Mucosa of stomach (tissue), 1 donor: ENCODE results near the gene PLXNA2.

Source experiments
- H3K27me3 ChIP-seq: one replicate; pipeline ENCODE4 v1.7.0; 2013; ENCODE audit warnings: mild to moderate bottlenecking, low read length; ENCODE audit not compliant: control insufficient read depth, insufficient read depth
- H3K36me3 ChIP-seq: one replicate; pipeline ENCODE4 v1.7.0; 2013; ENCODE audit warnings: low read length; ENCODE audit not compliant: control insufficient read depth, insufficient read depth
- H3K4me1 ChIP-seq: one replicate; pipeline ENCODE4 v1.7.0; 2013; ENCODE audit warnings: mild to moderate bottlenecking, low read length; ENCODE audit not compliant: control insufficient read depth, insufficient read depth
- H3K4me3 ChIP-seq: one replicate; pipeline ENCODE4 v1.7.0; 2013; ENCODE audit warnings: low read length
- H3K9ac ChIP-seq: one replicate; pipeline ENCODE4 v1.7.0; 2013; ENCODE audit warnings: mild to moderate bottlenecking, low read length, moderate library complexity
- H3K9me3 ChIP-seq: one replicate; pipeline ENCODE4 v1.7.0; 2013; ENCODE audit warnings: mild to moderate bottlenecking, low read length, moderate library complexity; ENCODE audit not compliant: control insufficient read depth
- donor health status: Pancreatic carcinoma.

Gene PLXNA2

DNA sequence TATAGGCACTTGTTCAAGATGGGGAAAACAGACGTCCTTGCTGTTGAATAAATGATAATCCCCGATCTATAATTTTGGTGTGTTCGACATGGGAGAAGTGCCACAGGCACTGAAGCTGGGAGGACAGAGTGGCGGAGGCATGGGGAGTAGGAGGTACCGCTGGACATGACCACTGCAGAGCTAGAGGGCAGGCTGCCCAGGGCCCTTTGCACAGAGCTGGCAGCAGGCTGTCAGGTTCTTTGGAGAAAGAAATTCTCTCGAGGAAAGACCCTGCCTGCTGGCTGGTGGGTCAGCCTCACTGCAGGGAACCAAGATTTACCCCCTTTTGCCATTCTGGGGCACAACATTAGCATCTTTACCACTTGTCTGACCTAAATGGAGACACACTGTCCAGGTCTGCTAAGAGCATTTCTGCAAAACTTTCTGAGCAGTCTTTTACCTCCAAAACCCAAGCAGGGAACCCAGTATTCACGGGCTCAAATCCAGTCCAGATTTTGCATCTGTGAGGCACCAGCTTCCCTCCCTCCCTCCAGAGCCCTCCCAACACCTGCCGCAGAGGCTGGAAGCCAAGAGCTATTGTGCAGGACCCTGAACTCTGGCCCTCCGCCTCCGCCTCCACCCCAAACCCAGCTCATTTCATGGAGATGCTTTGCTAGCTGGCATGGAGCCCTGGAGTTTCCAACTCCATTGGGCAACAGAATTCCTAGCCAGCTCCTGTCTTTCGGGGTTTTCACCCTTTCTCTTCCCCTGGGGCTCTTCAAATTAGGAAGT is 142.3 kb downstream of the PLXNA2 start:
- Histone ChIP-seq H3K27me3 (no peaks in the 10 kb centered on the region), H3K9me3 (no peaks in the 10 kb centered on the region), H3K36me3 (no peaks in the 10 kb centered on the region), H3K4me3 (no peak overlapping the region), H3K4me1 (peaks cover 23% of the 10 kb centered on the region), H3K9ac (no peak overlapping the region)

DNA sequence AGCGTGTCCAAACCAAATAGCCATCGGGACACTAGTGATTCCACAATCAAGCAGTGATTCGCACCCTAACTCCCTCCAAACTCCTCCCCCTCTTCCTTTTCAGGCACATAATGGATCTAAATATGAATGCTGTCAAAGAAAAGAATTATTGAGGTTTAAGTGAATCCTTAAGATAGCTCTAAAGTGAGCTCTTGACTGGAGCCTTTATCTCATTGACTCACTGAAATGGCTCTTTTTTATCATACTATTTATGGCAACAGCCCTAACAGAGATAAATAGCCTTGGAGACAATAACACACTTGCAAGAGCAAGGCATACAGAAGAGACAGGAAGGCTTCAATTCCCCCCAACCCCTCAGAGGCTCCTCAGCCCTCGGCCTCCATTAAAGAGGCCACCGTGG is 143.3 kb downstream of the PLXNA2 start:
- Histone ChIP-seq H3K36me3 (peaks cover 5% of the 10 kb centered on the region), H3K27me3 (no peaks in the 10 kb centered on the region), H3K9me3 (no peaks in the 10 kb centered on the region), H3K4me3 (no peak overlapping the region), H3K4me1 (peaks cover 23% of the 10 kb centered on the region), H3K9ac (no peak overlapping the region)

DNA sequence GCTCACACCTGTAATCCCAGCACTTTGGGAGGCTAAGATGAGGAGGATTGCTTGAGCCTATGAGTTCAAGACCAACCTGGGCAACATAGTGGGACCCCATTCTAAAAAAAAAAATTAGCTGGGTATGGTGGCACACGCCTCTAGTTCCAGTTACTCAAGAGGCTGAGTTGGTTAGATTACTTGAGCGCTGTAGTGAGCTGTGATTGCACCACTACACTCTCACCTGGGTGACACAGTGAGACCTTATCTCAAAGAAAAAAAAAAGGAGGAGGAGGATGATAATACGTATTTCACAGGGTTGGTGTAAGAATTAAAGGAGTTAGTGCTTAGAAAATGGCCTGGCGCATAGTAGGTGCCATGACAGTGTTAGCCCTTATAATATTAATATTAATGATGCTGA is 144.1 kb downstream of the PLXNA2 start:
- H3K4me1 ChIP-seq, result peaks cover 23% of the 10 kb centered on the region
- H3K9ac ChIP-seq, result no peak overlapping the region
- no peaks in the 10 kb centered on the region for H3K27me3 ChIP-seq
- H3K9me3 ChIP-seq, result no peaks in the 10 kb centered on the region
- peaks cover 7% of the 10 kb centered on the region for H3K36me3 ChIP-seq
- H3K4me3 ChIP-seq, result no peak overlapping the region

DNA sequence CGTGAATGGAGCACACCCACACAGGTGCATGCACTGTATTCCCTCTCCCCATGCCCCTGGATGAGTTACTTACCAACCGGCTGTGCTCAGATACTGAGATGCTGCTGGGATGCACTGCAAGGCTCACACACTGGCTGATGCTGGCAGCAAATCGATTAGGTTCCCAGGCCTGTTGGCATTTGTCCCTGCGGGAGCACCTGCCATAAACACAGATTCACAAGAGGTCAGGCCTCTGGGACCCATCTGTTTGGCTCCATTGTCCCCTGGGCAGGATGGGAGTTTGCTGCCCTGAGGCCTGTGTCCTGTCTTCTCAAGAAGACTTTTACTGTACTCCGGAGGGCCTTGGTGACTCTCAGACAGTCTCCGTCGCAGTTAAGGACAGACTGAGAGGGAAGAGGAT is 145.4 kb downstream of the PLXNA2 start:
- no peak overlapping the region for H3K9ac ChIP-seq
- no peaks in the 10 kb centered on the region for H3K27me3 ChIP-seq
- peaks cover 8% of the 10 kb centered on the region for H3K36me3 ChIP-seq
- H3K4me3 ChIP-seq, result no peak overlapping the region
- no peaks in the 10 kb centered on the region for H3K9me3 ChIP-seq
- peaks cover 23% of the 10 kb centered on the region for H3K4me1 ChIP-seq

DNA sequence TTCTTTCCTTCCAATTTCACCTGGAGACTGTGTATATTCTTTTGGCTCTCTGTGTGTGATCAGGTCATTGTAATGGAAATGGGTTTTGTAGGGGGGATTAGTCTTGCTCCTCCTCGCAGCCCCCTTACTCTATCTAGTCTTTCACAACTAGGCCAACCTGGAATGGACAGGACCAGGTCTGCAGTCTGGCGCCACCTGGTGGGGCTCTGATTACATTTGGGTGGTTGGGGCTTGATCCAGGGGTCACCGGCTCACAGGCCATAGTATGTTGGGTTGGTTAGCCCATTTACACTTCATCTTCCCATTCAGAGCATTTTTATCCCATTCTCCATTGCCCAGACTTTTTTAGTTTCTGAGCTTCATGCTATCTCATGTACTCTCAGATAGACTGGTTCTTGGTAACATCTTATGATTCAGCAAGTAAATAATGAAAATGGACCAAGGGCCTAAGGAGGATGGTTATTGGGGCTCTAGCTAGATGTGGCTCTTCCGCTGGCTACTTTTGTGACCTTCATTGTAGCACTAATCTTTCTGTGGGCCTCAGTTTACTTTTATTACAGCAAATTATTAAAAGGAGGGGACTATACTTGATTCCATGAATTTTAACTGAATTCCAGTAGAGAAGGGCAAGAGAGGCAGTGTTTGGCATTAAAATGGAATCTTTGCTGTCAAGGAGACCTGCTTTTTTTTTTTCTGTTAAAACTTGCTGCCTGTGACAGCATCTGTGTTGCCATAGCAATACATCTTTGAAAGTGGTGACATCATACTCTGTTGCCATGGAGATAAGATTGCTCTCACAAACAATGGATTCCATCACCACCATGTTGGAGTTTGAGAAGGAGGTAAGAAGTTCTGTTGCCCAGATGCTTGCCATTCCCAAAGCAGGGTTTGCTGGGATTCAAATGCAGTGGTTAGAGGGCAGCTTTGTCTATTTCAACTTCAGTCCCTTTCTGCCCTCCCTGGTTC is 150.1 kb downstream of the PLXNA2 start:
- Histone ChIP-seq H3K4me1 (no peaks in the 10 kb centered on the region), H3K9ac (no peak overlapping the region), H3K36me3 (peaks cover 23% of the 10 kb centered on the region), H3K27me3 (no peaks in the 10 kb centered on the region), H3K9me3 (no peaks in the 10 kb centered on the region), H3K4me3 (no peak overlapping the region)

DNA sequence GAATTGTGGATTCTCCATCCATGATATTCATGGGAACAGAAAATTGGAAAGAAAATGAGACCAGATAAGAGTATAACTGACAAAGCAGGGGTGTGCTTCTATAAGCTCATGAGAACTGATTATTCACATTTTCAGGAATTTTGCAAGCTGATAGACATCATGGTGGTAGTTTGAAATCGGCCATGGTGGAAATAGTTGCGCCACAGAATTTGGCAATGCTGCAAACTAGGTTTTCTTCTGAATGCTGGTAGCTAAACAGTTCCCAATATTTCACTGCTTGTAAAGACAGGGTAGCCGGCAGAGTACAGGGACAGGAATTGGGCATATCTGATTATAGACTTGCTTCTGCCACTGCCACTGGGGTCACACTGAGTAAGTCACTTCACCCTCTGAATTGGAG is 151.1 kb downstream of the PLXNA2 start:
- Histone ChIP-seq H3K27me3 (no peaks in the 10 kb centered on the region), H3K9me3 (no peaks in the 10 kb centered on the region), H3K9ac (no peak overlapping the region), H3K4me3 (no peak overlapping the region), H3K36me3 (peaks cover 23% of the 10 kb centered on the region), H3K4me1 (no peaks in the 10 kb centered on the region)

DNA sequence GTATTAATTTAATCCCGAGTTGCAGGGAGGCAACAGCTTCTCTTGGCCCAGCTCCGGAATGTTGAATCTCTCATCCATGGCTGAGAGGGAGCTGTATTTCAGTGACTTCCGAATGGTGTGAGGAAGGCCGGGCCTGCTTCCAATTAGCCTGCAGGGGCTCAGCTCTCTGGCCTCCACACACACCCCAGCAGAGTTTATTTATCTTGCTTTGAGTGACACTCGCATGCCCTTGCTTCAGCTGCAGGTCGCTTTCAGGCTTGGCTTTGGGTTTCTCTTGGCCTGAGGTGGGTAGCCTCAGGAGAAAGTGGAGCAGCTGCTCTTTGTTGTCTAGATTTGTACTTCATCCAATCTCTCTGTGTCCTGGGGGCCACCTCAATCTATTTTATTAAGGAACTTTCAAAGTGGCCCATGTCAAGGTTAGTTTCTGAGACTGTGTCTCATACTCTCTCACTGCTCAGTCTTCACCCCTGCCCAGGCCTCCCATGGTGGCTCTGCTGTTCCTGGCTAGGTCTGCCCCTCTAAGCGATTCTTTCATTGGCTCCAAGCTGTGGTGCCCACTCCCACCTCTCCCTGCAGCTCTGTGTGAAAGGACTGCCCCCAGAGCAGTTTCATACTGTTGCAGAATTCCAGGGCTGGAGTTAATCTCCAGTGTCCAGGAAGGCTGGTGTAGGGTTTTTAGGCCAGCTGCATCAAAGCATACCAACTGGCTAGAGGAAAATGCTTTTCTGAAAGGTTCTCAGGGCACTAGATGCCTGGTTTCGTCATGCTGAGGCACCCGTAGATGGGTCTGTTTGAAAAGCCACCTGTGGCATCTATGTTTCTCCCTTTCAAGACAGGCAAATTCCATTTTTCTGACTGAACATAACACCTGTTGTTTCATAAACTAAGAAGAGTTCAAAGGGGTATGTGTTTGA is 153.5 kb downstream of the PLXNA2 start:
- Histone ChIP-seq H3K36me3 (peaks cover 16% of the 10 kb centered on the region), H3K9ac (no peak overlapping the region), H3K9me3 (no peaks in the 10 kb centered on the region), H3K27me3 (no peaks in the 10 kb centered on the region), H3K4me3 (no peak overlapping the region), H3K4me1 (peaks cover 4% of the 10 kb centered on the region)

DNA sequence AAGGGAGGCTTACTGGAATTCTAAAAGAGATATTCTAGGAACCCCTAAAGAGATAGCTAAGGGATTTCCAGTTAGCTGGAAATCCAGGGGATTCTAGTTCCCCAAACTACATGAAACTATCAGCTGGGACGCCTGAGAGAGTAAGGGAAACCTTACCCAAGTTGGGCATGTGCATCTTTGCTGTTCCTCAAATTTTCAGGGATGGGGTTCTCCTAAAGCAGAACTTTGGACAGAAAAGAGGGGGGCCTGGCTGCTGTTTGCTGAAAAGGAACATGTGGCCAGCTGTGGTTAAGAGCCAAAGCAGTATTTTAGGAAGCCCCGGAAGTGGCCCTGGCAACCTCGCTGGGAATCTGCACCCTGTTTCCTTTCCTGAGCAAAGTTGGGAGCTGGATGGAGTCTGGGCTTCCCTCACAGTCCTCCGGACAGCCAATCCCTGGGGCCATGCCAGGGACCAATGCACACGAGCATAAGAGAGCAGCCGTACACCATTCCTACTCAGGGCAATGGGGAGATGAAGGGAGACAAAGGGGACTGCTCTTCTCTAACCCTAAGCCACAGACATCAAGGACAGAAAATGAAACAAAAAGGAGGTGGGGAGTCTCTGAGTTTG is 154.3 kb downstream of the PLXNA2 start:
- Histone ChIP-seq H3K9me3 (no peaks in the 10 kb centered on the region), H3K4me3 (no peak overlapping the region), H3K4me1 (peaks cover 4% of the 10 kb centered on the region), H3K36me3 (peaks cover 16% of the 10 kb centered on the region), H3K27me3 (no peaks in the 10 kb centered on the region), H3K9ac (no peak overlapping the region)

DNA sequence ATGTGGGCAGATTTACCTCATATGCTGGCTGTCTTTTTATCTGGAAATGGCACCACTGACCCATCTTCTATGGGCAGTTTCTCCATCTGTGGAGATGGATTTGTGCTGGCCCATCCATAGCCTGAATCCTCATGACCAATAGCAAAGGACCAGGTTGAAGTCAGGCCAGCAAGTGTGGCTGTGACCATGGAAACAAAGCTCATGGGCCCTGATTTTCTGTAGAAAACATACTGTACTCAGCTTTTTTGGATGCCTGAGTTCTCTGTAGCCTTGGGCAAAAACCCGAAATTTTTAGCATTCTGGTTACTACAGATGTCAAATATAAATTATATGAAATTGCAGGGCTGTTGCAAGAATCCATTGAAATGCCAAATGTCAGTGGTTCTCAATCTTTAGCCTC is 155.0 kb downstream of the PLXNA2 start:
- peaks cover 16% of the 10 kb centered on the region for H3K36me3 ChIP-seq
- H3K27me3 ChIP-seq, result no peaks in the 10 kb centered on the region
- peaks cover 4% of the 10 kb centered on the region for H3K4me1 ChIP-seq
- no peak overlapping the region for H3K9ac ChIP-seq
- no peak overlapping the region for H3K4me3 ChIP-seq
- no peaks in the 10 kb centered on the region for H3K9me3 ChIP-seq

DNA sequence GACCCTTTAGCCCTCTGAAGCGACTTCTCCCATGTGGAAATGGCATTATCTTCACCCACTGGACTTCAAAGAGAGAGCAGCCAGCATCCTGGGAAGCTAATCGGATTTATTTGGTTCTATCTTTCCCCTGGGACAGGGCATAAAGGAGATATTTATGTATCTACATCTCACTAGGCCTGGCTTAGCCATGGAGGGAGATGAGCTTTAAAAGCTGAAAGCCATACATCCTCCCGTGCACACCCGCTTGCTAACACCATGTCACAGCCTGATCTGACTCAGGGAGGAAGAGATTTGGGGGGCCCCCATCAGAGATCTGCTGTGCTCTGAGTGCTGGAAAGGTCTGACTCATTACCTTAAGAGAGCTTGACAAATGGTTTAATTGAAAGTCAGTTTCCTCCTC is 155.9 kb downstream of the PLXNA2 start:
- Histone ChIP-seq H3K4me1 (peaks cover 4% of the 10 kb centered on the region), H3K4me3 (no peak overlapping the region), H3K9ac (no peak overlapping the region), H3K9me3 (no peaks in the 10 kb centered on the region), H3K36me3 (peaks cover 11% of the 10 kb centered on the region), H3K27me3 (no peaks in the 10 kb centered on the region)
